Choroid plexus epithelial cell (primary cell): ENCODE data around the gene STRN3.
"Not testable (repeated sequence)": the region's sequence is repeated elsewhere in the genome, so short reads cannot be mapped to it uniquely, and the experiment has no call there.

Source experiments
- DNase-seq: peaks from one replicate; pipeline ENCODE4 v3.0.0-alpha.2; 2010; ENCODE audit warnings: low read depth
- H3K4me3 ChIP-seq: 2 replicates; pipeline ENCODE4 v1.5.1; 2011; ENCODE audit warnings: low read depth, mild to moderate bottlenecking, control low read depth, low read length, moderate library complexity
- CTCF ChIP-seq: conservative IDR thresholded peaks from 2 replicates; pipeline ENCODE4 v1.5.1; 2011; ENCODE audit warnings: low read depth, mild to moderate bottlenecking, control low read depth, inconsistent platforms, low read length, moderate library complexity

The STRN3 gene

GRCh38 chr14:31060253-31060875 lies 34.2 kb upstream of the STRN3 start:
- DNase-seq, result no peak
- no peak for TF ChIP-seq CTCF
- H3K4me3 ChIP-seq, result no peak overlapping the region

GRCh38 chr14:31059152-31059924 lies 33.2 kb upstream of the STRN3 start:
- DNase-seq, result peak; percentile 92
- H3K4me3 ChIP-seq, result no peak overlapping the region
- TF ChIP-seq CTCF, result no peak

- no peak for TF ChIP-seq CTCF
- H3K4me3 ChIP-seq, result no peak overlapping the region
- DNase-seq, result no peak
These were observed 31.7 kb upstream of the STRN3 start for GRCh38 chr14:31057701-31058364.

- TF ChIP-seq CTCF, result no peak
- H3K4me3 ChIP-seq, result no peak overlapping the region
- no peak for DNase-seq
These were observed 30.9 kb upstream of the STRN3 start for GRCh38 chr14:31057035-31057434.

GRCh38 chr14:31052905-31053586 lies 26.9 kb upstream of the STRN3 start:
- DNase-seq, H3K4me3 ChIP-seq: not testable (repeated sequence)

- no peak overlapping the region for H3K4me3 ChIP-seq
- no peak for TF ChIP-seq CTCF
- DNase-seq, result no peak
These were observed 25.3 kb upstream of the STRN3 start for GRCh38 chr14:31051511-31051910.

- no peak overlapping the region for H3K4me3 ChIP-seq
- DNase-seq, result no peak
- TF ChIP-seq CTCF, result no peak
These were observed 24.8 kb upstream of the STRN3 start for GRCh38 chr14:31051023-31051422.
